PFSK-1 (cell line): ENCODE data around the gene TMPRSS5.

Experiments
- FOXP2 ChIP-seq: optimal IDR thresholded peaks from 2 replicates; pipeline ENCODE3; 2011; ENCODE audit warnings: borderline replicate concordance, control low read depth, inconsistent platforms; ENCODE audit not compliant: insufficient read depth; ENCODE audit errors: extremely low read length, extremely low read depth
- POLR2AphosphoS5 ChIP-seq: IDR thresholded peaks from 2 replicates; pipeline ENCODE4 v1.6.1; 2012; ENCODE audit warnings: low read depth, mild to moderate bottlenecking, control low read depth, low read length, moderate library complexity
- REST ChIP-seq, 2 experiments: IDR thresholded peaks; 2 replicates each; pipeline versions ENCODE4 v1.6.1 to v1.8.0; 2011 to 2012; ENCODE audit warnings: low read depth in 2 of 2, low read length in 2 of 2, control low read depth in 1 of 2, inconsistent platforms in 1 of 2, mild to moderate bottlenecking in 1 of 2, moderate library complexity in 1 of 2; ENCODE audit not compliant: insufficient read depth in 1 of 2
- SIN3A ChIP-seq: IDR thresholded peaks from 2 replicates; pipeline ENCODE4 v1.6.1; 2012; ENCODE audit warnings: mild to moderate bottlenecking, low read length, moderate library complexity, borderline replicate concordance; ENCODE audit not compliant: insufficient read depth
- TAF1 ChIP-seq: IDR thresholded peaks from 2 replicates; pipeline ENCODE4 v1.6.1; 2012; ENCODE audit warnings: low read length, control low read depth, borderline replicate concordance; ENCODE audit not compliant: insufficient read depth

TMPRSS5 gene

GRCh38 chr11:113698515-113698914 is 7.6 kb downstream of the TMPRSS5 start:
- no peak for TF ChIP-seq SIN3A
- TF ChIP-seq POLR2AphosphoS5 = no peak
- no peak for TF ChIP-seq TAF1
- TF ChIP-seq REST (IDR thresholded peaks at IDR 0.05; ENCODE audit: insufficient read depth in 1 of 2, low read depth in 2 of 2, low read length in 2 of 2) = no peak
- TF ChIP-seq FOXP2 = no peak

GRCh38 chr11:113697756-113698407 is 8.2 kb downstream of the TMPRSS5 start:
- no peak for TF ChIP-seq TAF1
- TF ChIP-seq SIN3A = no peak
- TF ChIP-seq FOXP2 = no peak
- TF ChIP-seq REST (IDR thresholded peaks at IDR 0.05; ENCODE audit: insufficient read depth in 1 of 2, low read depth in 2 of 2, low read length in 2 of 2) = no peak
- TF ChIP-seq POLR2AphosphoS5 = no peak

- TF ChIP-seq POLR2AphosphoS5 = no peak
- no peak for TF ChIP-seq REST (IDR thresholded peaks at IDR 0.05; ENCODE audit: insufficient read depth in 1 of 2, low read depth in 2 of 2, low read length in 2 of 2)
- TF ChIP-seq FOXP2 = no peak
- no peak for TF ChIP-seq TAF1
These were observed 9.0 kb downstream of the TMPRSS5 start for GRCh38 chr11:113697111-113697510.

- no peak for TF ChIP-seq TAF1
- TF ChIP-seq FOXP2 = no peak
- TF ChIP-seq SIN3A = no peak
- no peak for TF ChIP-seq REST (IDR thresholded peaks at IDR 0.05; ENCODE audit: insufficient read depth in 1 of 2, low read depth in 2 of 2, low read length in 2 of 2)
- TF ChIP-seq POLR2AphosphoS5 = no peak
These were observed 10.9 kb downstream of the TMPRSS5 start for GRCh38 chr11:113695207-113695606.

GRCh38 chr11:113694390-113694789 is 11.7 kb downstream of the TMPRSS5 start:
- no peak for TF ChIP-seq FOXP2
- TF ChIP-seq SIN3A = no peak
- TF ChIP-seq POLR2AphosphoS5 = no peak
- TF ChIP-seq TAF1 = no peak
- no peak for TF ChIP-seq REST (IDR thresholded peaks at IDR 0.05; ENCODE audit: insufficient read depth in 1 of 2, low read depth in 2 of 2, low read length in 2 of 2)
